Vagina (tissue), 2 donors: ENCODE data around the gene LOC128125822. TPM values are rescaled to one million over a fixed set of nuclear protein-coding genes. Genes with fewer than 3 reads are reported as not detected.

Experiments used
- DNase-seq, 2 donors: peaks; one replicate each; pipeline ENCODE4 v3.0.0-alpha.2; 2017; ENCODE audit errors: extremely low spot score in 2 of 2
- H3K27ac ChIP-seq: fragments of 200-600 bp; sonication (generic); one replicate; pipeline ENCODE4 v1.5.1; 2019
- H3K27me3 ChIP-seq: fragments of 200-600 bp; sonication (generic); one replicate; pipeline ENCODE4 v1.5.1; 2019
- H3K36me3 ChIP-seq, 2 donors: fragments of 200-600 bp; sonication (generic); one replicate each; pipeline ENCODE4 v1.5.1; 2017 to 2019
- H3K4me1 ChIP-seq: fragments of 200-600 bp; sonication (generic); one replicate; pipeline ENCODE4 v1.5.1; 2019
- H3K4me3 ChIP-seq, 2 donors: fragments of 200-600 bp; sonication (generic); 1 replicate in 1 of 2; 2 replicates in 1 of 2; pipeline ENCODE4 v1.5.1; 2016 to 2019
- H3K9me3 ChIP-seq: fragments of 200-600 bp; sonication (generic); one replicate; pipeline ENCODE4 v1.5.1; 2019
- POLR2A ChIP-seq, 2 donors: fragments of 450-650 bp; IDR thresholded peaks; one replicate each; pipeline ENCODE4 v1.6.1; 2017; ENCODE audit warnings: antibody characterized with exemption in 2 of 2, mild to moderate bottlenecking in 2 of 2, moderate library complexity in 2 of 2
- intact Hi-C: fragments of 100-400 bp; cut with DNase I; formaldehyde crosslinking; loops from one replicate; pipeline ENCODE4 v1.15.1; 2023
- small RNA-seq: library from RNA; depleted of rRNA; stranded (forward); fragments of <200 nt; gene quantifications from one replicate; pipeline ENCODE3, GENCODE V24; 2016
- total RNA-seq: library from RNA; depleted of rRNA; stranded (reverse); fragments of >200 nt; gene quantifications from one replicate; pipeline ENCODE4 v1.2.3, GENCODE V29; 2016

The LOC128125822 gene

GRCh38 chr6:63615590-63615989 lies 43.3 kb downstream of the LOC128125822 start:
- Histone ChIP-seq H3K4me1 (no peaks in the 10 kb centered on the region), H3K36me3 (no peaks in the 10 kb centered on the region), H3K9me3 (no peaks in the 10 kb centered on the region), H3K27ac (no peak overlapping the region), H3K4me3 (no peak overlapping the region), H3K27me3 (no peaks in the 10 kb centered on the region)
- no peak for DNase-seq
- intact Hi-C loops = no loop called here
- TF ChIP-seq POLR2A (IDR thresholded peaks at IDR 0.05) = no peak

Small RNAs within 50 kb of the gene (small RNA-seq; reads per million reads assigned to genes)
- gene AL513043.1 = not detected

Other genes starting within 250 kb of the LOC128125822 start
- 29.5 TPM for gene PTP4A1, start within 50 bp of the LOC128125822 start, total RNA-seq
- gene PHF3, start 63.3 kb downstream of the LOC128125822 start, total RNA-seq = 58.7 TPM